Measurements from ENCODE around the gene CRYBG2. TPM values are rescaled to one million over a fixed set of nuclear protein-coding genes. Genes with fewer than 3 reads are reported as not detected.

The CRYBG2 gene
- polyA plus RNA-seq, 3 donors = 0.46 to 1.0 (median 0.80) TPM

GRCh38 chr1:26370591-26371382, 16.9 kb upstream of the CRYBG2 start:
- no peak for DNase-seq (ENCODE audit: low read depth in 3 of 3, low spot score in 2 of 3)

- DNase-seq (ENCODE audit: low read depth in 3 of 3, low spot score in 2 of 3) = no peak
Observed at GRCh38 chr1:26368486-26368885, 14.6 kb upstream of the CRYBG2 start.

- DNase-seq (ENCODE audit: low read depth in 3 of 3, low spot score in 2 of 3) = no peak
Observed at GRCh38 chr1:26368006-26368405, 14.1 kb upstream of the CRYBG2 start.

GRCh38 chr1:26367441-26367840, 13.5 kb upstream of the CRYBG2 start:
- DNase-seq (ENCODE audit: low read depth in 3 of 3, low spot score in 2 of 3) = no peak

- no peak for DNase-seq (ENCODE audit: low read depth in 3 of 3, low spot score in 2 of 3)
Observed at GRCh38 chr1:26364956-26365355, 11.0 kb upstream of the CRYBG2 start.

GRCh38 chr1:26363549-26364448, 9.9 kb upstream of the CRYBG2 start:
- peak; percentile 31 to 60 (median 47) for DNase-seq (ENCODE audit: low read depth in 3 of 3, low spot score in 2 of 3)

GRCh38 chr1:26362331-26362730, 8.4 kb upstream of the CRYBG2 start:
- no peak for DNase-seq (ENCODE audit: low read depth in 3 of 3, low spot score in 2 of 3)

- DNase-seq (ENCODE audit: low read depth in 3 of 3, low spot score in 2 of 3) = no peak
Observed at GRCh38 chr1:26361605-26362122, 7.7 kb upstream of the CRYBG2 start.

- no peak for DNase-seq (ENCODE audit: low read depth in 3 of 3, low spot score in 2 of 3)
Observed at GRCh38 chr1:26360807-26361604, 7.1 kb upstream of the CRYBG2 start.

- DNase-seq (ENCODE audit: low read depth in 3 of 3, low spot score in 2 of 3) = no peak
Observed at GRCh38 chr1:26359981-26360806, 6.3 kb upstream of the CRYBG2 start.

- no peak for DNase-seq (ENCODE audit: low read depth in 3 of 3, low spot score in 2 of 3)
Observed at GRCh38 chr1:26358411-26359384, 4.8 kb upstream of the CRYBG2 start.

- DNase-seq (ENCODE audit: low read depth in 3 of 3, low spot score in 2 of 3) = no peak
Observed at GRCh38 chr1:26357121-26357602, 3.2 kb upstream of the CRYBG2 start.

GRCh38 chr1:26356106-26356505, 2.2 kb upstream of the CRYBG2 start:
- no peak for DNase-seq (ENCODE audit: low read depth in 3 of 3, low spot score in 2 of 3)

GRCh38 chr1:26354972-26355371, 1.0 kb upstream of the CRYBG2 start:
- no peak for DNase-seq (ENCODE audit: low read depth in 3 of 3, low spot score in 2 of 3)

- DNase-seq (ENCODE audit: low read depth in 3 of 3, low spot score in 2 of 3) = no peak
Observed at GRCh38 chr1:26353210-26353859, 595 bp downstream of the CRYBG2 start.

GRCh38 chr1:26352338-26352679, 1.6 kb downstream of the CRYBG2 start:
- DNase-seq (ENCODE audit: low read depth in 3 of 3, low spot score in 2 of 3) = no peak

- no peak for DNase-seq (ENCODE audit: low read depth in 3 of 3, low spot score in 2 of 3)
Observed at GRCh38 chr1:26351590-26352337, 2.2 kb downstream of the CRYBG2 start.
